Measurements from ENCODE around the gene TSC1. TPM values are rescaled to one million over a fixed set of nuclear protein-coding genes. Genes with fewer than 3 reads are reported as not detected.

The TSC1 gene
- total RNA-seq, 4 donors from 2014 or later: 52.7 to 114 (median 66.7) TPM

- intact Hi-C loops (cut with DNase I): no loop called here
- Histone ChIP-seq H3K4me3 (replicated peaks in 1 of 3) (no peak overlapping the region), H3K4me1 (peaks cover 5 to 13% of the 10 kb centered on the region in 2 donors), H3K9me3 (no peaks in the 10 kb centered on the region), H3K36me3 (peaks cover 0 to 4% of the 10 kb centered on the region in 2 donors), H3K27ac (no peak overlapping the region), H3K27me3 (no peaks in the 10 kb centered on the region)
- no peak for TF ChIP-seq CTCF (IDR thresholded peaks at IDR 0.05)
- TF ChIP-seq POLR2A (IDR thresholded peaks at IDR 0.05): no peak
- WGBS, 2 donors: 90 to 95% methylated on average over 13 to 17 of the region's 18 CpGs
- no peak for DNase-seq
Measured at GRCh38 chr9:132887181-132888120, 57.0 kb downstream of the TSC1 start.

- intact Hi-C loops (cut with DNase I): no loop called here
- H3K4me1 ChIP-seq: peaks cover 5 to 13% of the 10 kb centered on the region in 2 donors
- peak overlapping the region in 2 of 3 donors; percentile 11 to 33 for H3K27ac ChIP-seq
- no peak for DNase-seq
- H3K36me3 ChIP-seq: peaks cover 0 to 4% of the 10 kb centered on the region in 2 donors
- no peaks in the 10 kb centered on the region for H3K27me3 ChIP-seq
- H3K9me3 ChIP-seq: no peaks in the 10 kb centered on the region
- no peak overlapping the region for H3K4me3 ChIP-seq (replicated peaks in 1 of 3)
- 69 to 75% methylated on average over 6 of the region's 6 CpGs for WGBS, 2 donors
- no peak for TF ChIP-seq POLR2A (IDR thresholded peaks at IDR 0.05)
- TF ChIP-seq CTCF (IDR thresholded peaks at IDR 0.05): no peak
Measured at GRCh38 chr9:132886334-132886725, 58.1 kb downstream of the TSC1 start.

GRCh38 chr9:132885720-132886333, 58.6 kb downstream of the TSC1 start:
- DNase-seq: peak; percentile 52 to 65
- peaks cover 5 to 13% of the 10 kb centered on the region in 2 donors for H3K4me1 ChIP-seq
- intact Hi-C loops (cut with DNase I): no loop called here
- no peak overlapping the region for H3K4me3 ChIP-seq (replicated peaks in 1 of 3)
- TF ChIP-seq CTCF (IDR thresholded peaks at IDR 0.05): no peak
- TF ChIP-seq POLR2A (IDR thresholded peaks at IDR 0.05): no peak
- 32% methylated on average over 8 to 9 of the region's 9 CpGs for WGBS, 2 donors
- no peaks in the 10 kb centered on the region for H3K9me3 ChIP-seq
- H3K36me3 ChIP-seq: peaks cover 0 to 4% of the 10 kb centered on the region in 2 donors
- H3K27me3 ChIP-seq: no peaks in the 10 kb centered on the region
- peak overlapping the region in 2 of 3 donors; percentile 11 to 33 for H3K27ac ChIP-seq

- no peak overlapping the region for H3K4me3 ChIP-seq (replicated peaks in 1 of 3)
- peaks cover 12 to 31% of the 10 kb centered on the region in 2 donors for H3K4me1 ChIP-seq
- WGBS, 2 donors: 91 to 94% methylated on average over 27 of the region's 27 CpGs
- intact Hi-C loops (cut with DNase I): no loop called here
- TF ChIP-seq POLR2A (IDR thresholded peaks at IDR 0.05) (no peak), CTCF (IDR thresholded peaks at IDR 0.05) (no peak)
- DNase-seq: no peak
- no peak overlapping the region for H3K27ac ChIP-seq
- H3K36me3 ChIP-seq: peaks cover 0 to 4% of the 10 kb centered on the region in 2 donors
- H3K9me3 ChIP-seq: no peaks in the 10 kb centered on the region
- no peaks in the 10 kb centered on the region for H3K27me3 ChIP-seq
Measured at GRCh38 chr9:132883349-132884294, 60.8 kb downstream of the TSC1 start.

Measured in thyroid gland (tissue), 4 donors.